ENCODE measurements around the gene TMEM207.
"Not testable (repeated sequence)": the region's sequence is repeated elsewhere in the genome, so short reads cannot be mapped to it uniquely, and the experiment has no call there.

The TMEM207 gene

GRCh38 chr3:190449801-190450200 is at the start of gene TMEM207:
TSS of gene TMEM207 (minus strand) at chr3:190449901. CDS start at chr3:190449809, 92 bp downstream.
- DNase-seq = no peak

GRCh38 chr3:190499122-190499521 is 49.4 kb upstream of the TMEM207 start:
- DNase-seq = no peak

GRCh38 chr3:190498293-190498692 is 48.6 kb upstream of the TMEM207 start:
- DNase-seq = no peak

GRCh38 chr3:190497811-190498210 is 48.1 kb upstream of the TMEM207 start:
- DNase-seq = no peak

GRCh38 chr3:190496859-190497258 is 47.2 kb upstream of the TMEM207 start:
- no peak for DNase-seq

GRCh38 chr3:190495796-190496195 is 46.1 kb upstream of the TMEM207 start:
- no peak for DNase-seq

GRCh38 chr3:190495354-190495753 is 45.7 kb upstream of the TMEM207 start:
- DNase-seq = no peak

GRCh38 chr3:190494907-190495306 is 45.2 kb upstream of the TMEM207 start:
- DNase-seq = no peak

- DNase-seq = no peak
These were observed 43.3 kb upstream of the TMEM207 start for GRCh38 chr3:190492966-190493365.

- DNase-seq = no peak
These were observed 42.4 kb upstream of the TMEM207 start for GRCh38 chr3:190492129-190492528.

GRCh38 chr3:190491533-190492054 is 41.9 kb upstream of the TMEM207 start:
- no peak for DNase-seq

GRCh38 chr3:190486908-190487607 is 37.4 kb upstream of the TMEM207 start:
- no peak for DNase-seq

GRCh38 chr3:190486533-190486864 is 36.8 kb upstream of the TMEM207 start:
- no peak for DNase-seq

- DNase-seq = no peak
These were observed 36.3 kb upstream of the TMEM207 start for GRCh38 chr3:190485830-190486532.

- DNase-seq = no peak
These were observed 32.1 kb upstream of the TMEM207 start for GRCh38 chr3:190481779-190482178.

- not testable (repeated sequence) for DNase-seq
These were observed 23.6 kb upstream of the TMEM207 start for GRCh38 chr3:190473261-190473660.

- DNase-seq = no peak
These were observed 18.2 kb upstream of the TMEM207 start for GRCh38 chr3:190467922-190468321.

GRCh38 chr3:190458040-190458439 is 8.3 kb upstream of the TMEM207 start:
- DNase-seq = no peak

GRCh38 chr3:190456770-190457169 is 7.1 kb upstream of the TMEM207 start:
- DNase-seq = no peak

GRCh38 chr3:190455828-190456227 is 6.1 kb upstream of the TMEM207 start:
- DNase-seq = no peak

GRCh38 chr3:190448256-190448655 is 1.4 kb downstream of the TMEM207 start:
- no peak for DNase-seq

- DNase-seq = no peak
These were observed 3.0 kb downstream of the TMEM207 start for GRCh38 chr3:190446573-190447279.

- DNase-seq = no peak
These were observed 5.0 kb downstream of the TMEM207 start for GRCh38 chr3:190444576-190445145.

All from activated CD4-positive, alpha-beta T cell treated with anti-CD3 and anti-CD28 coated beads for 1 hour (primary cell).